UCSD-AML1 (cell line): ENCODE data around the gene DNAAF6.
"Not testable (repeated sequence)": the region's sequence is repeated elsewhere in the genome, so short reads cannot be mapped to it uniquely, and the experiment has no call there.

ENCODE experiments used
- DNase-seq: peaks from one replicate; lab custom pipeline; 2025; ENCODE audit not compliant: unreplicated experiment; lab: John Stamatoyannopoulos, UW

The DNAAF6 gene

DNA sequence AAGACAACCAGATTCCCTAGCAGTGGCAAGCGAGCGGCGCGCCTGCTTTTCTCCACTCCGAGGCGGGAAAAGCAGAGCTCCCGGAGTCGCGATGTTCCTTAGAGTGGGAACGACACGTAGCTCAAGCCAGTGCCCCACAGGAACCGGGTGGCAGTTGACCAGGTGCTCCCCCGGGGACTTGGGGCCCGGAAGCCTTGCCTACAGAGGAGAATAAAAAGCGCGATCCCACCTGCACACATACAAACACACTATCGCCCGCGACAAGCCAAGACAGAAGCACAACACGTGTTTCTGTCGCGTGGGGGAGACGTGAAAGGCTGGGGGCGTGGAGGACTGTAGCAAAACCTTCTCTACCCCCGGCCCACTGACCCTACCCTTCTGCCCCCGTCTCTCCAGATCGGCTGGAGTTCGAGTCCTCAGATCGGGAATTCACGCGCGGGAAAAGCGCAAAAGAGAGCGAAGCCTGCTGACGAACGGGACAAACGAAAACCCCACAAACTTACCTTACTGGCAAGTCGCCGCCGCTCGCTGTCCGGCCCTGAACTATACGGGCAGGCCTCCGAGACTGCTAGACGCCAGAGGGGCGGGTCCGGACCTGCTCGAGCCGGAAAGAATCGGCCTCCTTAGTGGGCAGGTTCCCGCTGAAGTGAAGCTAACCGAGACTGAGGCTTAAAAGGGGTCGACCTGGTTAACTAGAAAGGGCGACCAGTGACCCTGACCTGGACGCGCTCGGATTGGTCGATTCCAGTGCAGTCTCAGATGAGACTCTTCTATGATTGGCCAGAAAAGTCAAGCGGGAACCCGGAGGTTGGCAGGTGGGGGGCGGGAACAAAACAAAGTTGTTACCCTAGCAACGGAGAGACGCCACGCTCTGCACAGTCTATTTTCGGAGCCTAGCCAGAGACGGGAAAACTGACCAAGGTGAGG lies at the start of gene DNAAF6, which contains the start of gene NUP62CL:
DNAAF6 (plus strand) TSS at position 842 of the 927 bp plus-strand sequence. CDS start 6,265 bp downstream, outside the sequence.
NUP62CL (minus strand) TSS at position 664 of the 927 bp plus-strand sequence. CDS start 31,287 bp downstream, outside the sequence.
- DNase-seq, result no peak

DNA sequence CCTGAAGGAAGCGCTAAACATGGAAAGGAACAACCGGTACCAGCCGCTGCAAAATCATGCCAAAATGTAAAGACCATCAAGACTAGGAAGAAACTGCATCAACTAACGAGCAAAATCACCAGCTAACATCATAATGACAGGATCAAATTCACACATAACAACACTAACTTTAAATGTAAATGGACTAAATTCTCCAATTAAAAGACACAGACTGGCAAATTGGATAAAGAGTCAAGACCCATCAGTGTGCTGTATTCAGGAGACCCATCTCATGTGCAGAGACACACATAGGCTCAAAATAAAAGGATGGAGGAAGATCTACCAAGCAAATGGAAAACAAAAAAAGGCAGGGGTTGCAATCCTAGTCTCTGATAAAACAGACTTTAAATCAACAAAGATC lies 48.8 kb upstream of the DNAAF6 start:
- DNase-seq, result not testable (repeated sequence)

DNA sequence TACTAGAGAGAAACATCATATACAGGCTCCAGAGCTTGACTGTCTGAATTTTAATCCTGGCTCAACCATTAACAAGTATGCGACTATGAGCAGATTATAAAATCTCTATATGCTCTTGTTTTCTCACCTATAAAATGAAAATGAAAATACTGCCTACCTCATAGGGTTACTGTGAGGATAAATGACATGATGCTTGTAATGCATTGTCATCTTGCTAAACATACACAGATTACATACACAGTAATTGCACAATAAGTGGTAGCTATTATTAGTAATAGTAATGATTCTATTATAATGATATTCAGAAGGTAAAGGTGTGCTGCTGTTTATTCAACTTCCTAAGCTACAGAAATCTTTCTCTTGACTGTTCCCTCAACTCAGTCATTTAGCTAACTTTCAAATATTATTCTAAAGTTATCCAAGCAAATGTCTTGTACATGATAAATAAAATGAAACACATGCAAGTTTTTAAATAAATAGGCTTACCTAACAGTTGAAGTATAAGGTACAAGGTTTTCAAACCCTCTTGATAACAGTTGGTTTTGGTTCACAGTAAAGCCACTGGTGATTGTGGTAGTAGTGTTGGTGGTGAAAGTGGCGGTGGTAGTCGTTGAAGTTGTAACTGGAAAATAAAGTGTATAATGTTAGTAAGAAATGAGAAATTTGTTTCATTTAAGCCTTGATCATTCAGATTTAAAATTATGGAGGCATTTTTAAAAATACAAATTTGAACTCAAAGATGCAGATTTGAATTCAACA lies 39.1 kb upstream of the DNAAF6 start:
- no peak for DNase-seq

DNA sequence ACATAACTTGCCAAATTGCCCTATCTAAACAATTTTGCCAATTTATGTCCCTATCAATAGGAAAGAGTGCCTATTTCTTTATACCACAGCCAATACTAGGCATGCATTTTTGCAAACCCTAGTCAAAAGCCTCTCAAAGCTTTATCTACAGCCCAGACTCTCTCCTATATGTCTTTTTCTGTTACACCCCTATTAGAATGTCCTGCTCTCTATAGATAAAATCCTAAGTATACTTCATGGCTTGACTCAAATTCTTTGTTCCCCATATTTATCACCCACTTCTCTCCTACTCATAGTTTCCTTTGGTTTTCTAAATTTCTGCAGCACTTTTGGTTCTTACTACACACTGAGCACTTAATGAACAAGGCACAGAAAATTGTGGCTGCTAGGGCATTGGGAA lies 38.2 kb upstream of the DNAAF6 start:
- no peak for DNase-seq

DNA sequence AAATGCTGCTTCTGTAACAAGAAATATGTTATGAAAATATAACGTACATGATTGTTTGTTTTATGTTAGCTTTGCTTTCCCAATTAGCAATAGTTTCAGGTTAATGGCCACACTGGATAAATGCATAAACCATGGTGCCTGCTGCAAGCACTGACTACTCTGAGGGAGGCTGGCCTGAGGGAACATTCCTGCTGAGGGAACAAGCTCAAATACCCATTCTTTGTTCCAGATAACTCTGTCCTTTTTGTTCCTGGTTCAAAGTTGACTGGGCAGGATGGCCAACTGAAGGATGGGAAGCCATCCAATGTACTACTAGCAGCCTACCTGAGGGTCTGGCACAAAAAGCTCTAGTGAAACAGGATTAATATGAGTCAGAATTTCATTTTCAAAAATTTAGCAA lies 37.7 kb upstream of the DNAAF6 start:
- no peak for DNase-seq

DNA sequence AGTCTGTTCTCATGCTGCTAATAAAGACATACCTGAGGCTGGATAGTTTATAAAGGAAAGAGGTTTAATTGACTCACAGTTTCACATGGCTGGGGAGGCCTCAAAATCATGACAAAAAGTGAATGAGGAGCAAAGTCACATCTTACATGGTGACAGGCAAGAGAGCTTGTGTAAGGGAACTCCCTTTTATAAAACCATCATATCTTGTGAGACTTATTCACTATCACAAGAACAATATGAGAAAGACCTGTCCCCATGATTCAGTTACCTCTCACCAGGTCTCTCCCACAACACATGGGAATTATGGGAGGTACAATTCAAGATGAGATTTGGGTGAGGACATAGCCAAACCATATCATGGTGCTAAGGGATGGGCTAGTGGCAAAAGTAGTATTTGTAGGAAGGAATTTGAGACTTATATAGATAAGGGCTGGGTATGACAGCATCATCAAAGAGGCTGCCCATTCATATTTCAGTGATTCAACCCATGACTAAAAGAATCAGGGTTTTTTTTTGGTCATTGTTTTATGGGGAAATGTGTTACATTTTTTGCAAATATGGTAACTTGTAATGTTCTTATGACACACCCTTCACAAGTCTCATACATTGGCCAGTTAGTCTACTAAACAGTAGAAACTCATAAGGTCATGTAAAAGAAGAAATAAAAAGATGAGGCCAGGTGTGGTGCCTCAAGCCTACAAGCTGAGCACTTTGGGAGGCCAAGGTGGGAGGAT lies 34.9 kb upstream of the DNAAF6 start:
- no peak for DNase-seq

DNA sequence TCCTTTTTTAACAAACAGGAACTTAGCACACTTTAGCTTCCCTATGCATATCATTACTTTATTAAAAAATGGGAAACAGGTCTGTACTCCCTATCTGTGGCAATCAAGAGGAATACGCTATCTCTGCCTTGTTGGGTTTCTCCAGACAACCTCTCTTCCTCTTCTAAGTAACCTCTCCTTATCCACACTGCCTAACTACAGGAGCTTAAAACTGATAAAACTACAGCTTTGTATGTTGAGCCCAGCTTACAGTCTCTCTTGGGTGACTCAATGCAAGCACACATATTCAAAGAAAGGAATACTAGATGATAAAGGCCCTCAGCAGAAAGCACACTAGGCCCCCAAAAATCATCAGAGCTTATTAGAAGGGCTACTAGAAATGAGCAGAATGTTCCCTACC lies 9.1 kb upstream of the DNAAF6 start:
- DNase-seq, result no peak

DNA sequence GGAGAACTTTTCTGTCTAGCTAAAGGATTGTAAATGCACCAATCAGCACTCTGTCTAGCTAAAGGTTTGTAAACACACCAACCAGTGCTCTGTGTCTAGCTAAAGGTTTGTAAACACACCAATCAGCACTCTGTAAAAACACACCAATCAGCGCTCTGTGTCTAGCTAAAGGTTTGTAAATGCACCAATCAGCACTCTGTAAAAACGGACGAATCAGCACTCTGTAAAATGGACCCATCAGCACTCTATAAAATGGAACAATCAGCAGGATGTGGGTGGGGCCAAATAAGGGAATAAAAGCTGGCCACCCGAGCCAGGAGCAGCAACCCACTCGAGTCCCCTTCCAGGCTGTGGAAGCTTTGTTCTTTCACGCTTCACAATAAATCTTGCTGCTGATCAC lies 8.3 kb upstream of the DNAAF6 start:
- DNase-seq, result not testable (repeated sequence)

DNA sequence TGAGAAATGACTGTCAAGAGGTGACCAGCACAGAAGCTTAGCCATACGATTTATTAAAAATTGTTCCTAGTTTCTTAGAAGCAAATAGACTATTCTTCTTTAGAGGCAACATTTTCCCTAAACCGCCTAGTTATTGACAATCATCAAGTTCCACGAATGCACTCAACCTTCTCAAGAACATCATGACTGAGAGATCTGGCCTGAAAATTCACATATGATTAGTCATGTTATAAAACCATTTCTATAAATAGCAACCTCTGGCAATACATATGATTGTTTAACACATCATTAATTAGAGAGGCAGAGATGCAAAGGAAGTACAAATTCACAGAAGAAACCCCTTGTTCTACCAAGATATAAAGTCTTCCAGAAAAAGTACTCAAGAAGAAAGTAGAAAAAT lies 6.9 kb upstream of the DNAAF6 start:
- DNase-seq, result no peak

DNA sequence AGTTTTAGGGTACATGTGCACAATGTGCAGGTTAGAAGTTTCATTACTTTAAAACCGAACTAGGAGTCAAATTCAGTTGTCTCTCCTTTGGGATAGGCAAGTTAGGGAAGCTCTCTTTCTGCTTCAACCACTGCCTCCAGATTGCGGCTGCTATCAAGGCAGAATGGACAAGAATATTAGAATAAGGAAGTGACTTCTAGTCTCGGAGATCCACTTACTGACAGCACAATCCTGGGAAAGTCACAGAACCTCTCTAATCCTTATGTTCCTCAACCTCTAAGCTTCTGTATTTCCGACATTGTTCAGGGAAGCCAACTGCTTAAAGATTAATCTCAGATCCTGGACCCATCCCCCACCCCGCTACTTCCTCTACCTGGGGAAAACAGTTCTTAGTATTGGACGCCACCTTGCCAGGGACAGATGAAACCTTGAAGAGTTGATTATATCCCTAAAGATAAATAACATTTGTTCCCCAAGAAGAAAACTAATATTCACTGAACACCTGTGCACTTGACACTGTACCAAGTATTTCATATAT lies 2.3 kb upstream of the DNAAF6 start:
- no peak for DNase-seq

DNA sequence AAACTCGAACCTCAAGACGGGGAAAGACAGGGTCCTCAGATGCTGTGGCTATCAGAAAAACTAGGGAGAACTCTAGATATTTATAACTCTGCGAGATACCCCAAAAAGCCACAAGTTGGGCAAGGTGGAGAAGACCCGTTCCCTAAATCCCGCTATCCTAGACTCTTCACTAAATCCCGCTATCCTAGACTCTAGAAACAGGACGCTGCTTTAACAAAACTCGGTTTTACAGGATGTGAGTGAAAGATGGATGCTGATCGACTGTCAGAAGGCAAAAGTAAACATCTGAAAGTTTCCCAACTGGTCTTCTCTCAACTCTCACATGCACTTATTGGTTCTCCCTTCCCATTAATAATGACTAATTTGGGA lies 270 bp downstream of the DNAAF6 start:
- DNase-seq, result no peak

DNA sequence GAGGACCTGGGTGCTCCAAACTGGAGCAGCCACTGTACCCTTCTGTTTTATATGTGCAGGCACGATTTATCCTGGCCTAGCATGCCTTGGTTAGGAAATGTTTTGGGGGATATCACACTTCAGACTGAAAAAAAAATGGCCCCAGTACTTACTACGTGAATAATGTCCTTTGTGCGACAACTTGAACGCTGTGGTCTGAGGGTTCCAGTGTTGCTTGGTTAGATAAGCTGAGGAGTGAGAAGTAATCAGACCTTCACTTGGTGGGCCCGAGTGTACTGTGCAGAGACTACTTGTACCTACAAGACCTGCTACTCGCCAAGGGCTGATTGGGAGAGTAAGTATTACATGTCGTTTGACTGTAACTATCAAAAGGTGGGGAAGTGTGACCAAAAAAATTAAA lies 678 bp downstream of the DNAAF6 start:
- DNase-seq, result no peak

DNA sequence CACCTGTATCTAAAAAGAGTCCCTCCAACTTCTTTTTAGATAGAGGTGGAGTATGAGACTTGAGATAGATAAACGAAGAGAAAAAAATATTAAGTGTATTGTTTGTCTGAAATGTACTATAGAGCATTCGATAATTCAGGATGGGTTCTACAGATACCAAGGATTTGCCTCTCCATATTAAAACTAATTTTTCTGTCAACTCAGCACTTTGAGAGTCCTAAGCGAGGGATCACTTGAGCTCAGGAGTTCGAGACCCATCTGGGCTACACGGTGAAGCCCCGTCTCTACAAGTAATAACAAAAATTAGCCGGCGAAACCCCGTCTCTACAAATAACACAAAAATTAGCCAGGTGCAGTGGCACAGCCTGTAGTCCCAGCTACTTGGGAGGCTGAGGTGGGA lies 1.5 kb downstream of the DNAAF6 start:
- no peak for DNase-seq

DNA sequence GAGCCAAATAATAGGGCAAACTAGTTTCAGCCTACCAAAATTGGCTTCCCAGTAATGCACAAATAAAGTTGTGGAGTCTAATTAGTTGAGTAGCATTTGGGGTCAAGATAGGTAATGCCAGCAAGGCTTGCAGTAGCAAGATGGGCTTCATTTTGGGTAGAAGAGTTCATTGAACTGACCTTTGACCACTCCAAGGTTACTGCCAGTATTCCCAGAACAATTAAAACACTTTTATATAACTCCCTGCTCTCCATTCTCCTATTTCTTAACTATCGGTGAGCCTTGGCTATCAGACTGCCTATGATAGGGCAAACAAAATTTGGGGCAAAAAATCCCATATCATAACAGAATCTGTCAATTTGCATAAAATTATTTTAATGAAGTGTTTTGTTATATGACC lies 7.1 kb downstream of the DNAAF6 start:
- DNase-seq, result no peak

DNA sequence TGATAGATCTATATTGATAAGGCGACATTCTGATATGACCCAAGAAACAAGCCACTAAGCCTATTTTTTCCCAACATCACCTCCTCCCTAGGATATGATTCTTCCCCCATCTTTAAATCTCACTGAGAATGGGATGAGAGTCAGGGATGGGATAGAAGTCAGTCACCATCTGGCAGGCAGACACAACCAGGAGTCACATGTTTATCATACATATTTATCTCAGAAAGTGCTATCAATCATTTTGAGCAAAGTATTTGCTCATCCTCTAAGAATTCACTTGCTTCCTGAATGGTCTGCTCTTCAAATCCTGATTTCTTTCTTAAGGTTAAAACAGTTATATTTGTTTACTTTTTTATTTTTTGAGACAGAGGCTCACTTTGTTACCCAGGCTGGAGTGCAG lies 20.3 kb downstream of the DNAAF6 start:
- DNase-seq, result no peak

DNA sequence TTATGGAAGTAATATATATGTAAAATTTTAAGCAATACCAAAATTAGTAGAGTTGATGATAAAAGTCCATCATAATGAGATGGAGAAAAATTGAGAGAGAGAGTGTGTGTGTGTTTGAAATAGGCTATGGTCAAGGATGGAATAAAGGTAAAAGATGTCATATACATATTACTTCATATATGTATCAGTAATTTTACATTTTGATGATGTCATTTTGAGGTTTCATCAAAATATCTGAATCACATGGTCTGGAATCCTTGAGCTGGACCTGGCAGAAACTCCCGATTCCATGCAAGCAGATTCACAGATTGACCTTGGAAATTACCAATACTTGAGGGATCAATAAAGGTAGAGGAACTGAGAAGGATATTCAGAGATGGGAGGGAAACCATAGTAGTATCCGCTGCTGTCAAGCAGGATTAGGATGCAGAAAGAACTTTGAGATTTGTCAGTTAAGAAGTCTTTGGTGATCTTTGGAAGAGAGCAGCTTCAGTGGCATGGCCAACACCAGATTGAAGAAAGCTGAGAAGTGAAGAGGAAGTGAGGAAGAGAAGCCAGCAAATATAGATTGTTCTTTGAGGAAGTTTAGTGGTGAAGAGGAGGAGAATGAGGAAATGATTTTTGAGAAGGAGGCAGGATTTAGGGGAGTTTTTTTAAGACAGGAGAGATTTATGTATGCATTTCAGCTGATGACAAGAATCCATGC lies 21.5 kb downstream of the DNAAF6 start:
- no peak for DNase-seq

DNA sequence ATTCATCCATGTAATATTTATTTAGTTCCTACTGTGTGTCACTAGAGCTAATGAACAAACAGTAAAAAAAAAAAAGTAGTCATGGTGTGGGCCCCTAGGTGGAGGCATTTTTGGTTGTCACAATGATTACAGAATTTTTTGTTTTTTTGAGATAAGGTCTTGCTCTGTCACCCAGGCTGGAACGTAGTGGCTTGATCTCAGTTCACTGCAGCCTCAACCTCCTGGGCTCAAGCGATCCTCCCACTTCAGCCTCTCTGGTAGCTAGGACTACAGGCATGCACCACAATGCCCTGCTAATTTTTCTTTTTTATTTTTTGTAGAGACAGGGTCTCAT lies 22.0 kb downstream of the DNAAF6 start:
- no peak for DNase-seq

DNA sequence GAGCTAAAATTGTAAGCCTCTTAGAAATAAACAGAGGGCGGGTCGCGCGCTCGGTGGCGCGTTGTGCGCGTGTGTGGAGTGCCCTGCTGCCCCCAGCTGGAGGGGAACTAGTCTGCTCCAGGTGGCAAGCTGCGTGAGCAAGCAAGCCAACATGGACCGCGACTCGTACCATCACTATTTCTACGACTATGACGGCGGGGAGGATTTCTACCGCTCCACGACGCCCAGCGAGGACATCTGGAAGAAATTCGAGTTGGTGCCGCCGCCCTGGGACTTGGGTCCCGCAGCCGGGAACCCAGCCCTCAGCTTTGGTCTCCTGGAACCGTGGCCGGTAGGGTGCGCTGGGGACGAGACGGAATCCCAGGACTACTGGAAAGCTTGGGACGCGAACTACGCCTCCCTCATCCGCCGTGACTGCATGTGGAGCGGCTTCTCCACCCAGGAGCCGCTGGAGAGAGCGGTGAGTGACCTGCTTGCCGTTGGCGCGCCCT lies 66.1 kb downstream of the DNAAF6 start:
- DNase-seq, result no peak

DNA sequence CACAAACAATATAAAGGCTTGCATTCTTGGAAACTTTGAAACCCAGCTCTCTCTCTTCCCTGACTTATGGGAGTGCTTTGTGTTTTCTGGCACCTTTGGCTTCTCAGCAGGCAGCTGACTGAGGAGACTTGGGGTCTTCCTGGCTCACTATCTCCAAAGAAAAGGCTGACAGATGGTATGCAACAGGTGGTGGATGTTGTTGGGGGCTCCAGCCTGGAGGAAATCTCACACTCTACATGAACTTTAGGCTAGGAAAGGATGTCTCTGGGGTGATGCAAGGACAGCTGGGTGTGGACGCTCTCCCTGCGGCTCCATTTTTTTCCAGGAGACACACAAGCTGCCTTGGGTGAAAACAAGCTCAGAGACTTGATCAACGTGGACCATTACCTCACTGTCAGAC lies 67.4 kb downstream of the DNAAF6 start:
- no peak for DNase-seq

DNA sequence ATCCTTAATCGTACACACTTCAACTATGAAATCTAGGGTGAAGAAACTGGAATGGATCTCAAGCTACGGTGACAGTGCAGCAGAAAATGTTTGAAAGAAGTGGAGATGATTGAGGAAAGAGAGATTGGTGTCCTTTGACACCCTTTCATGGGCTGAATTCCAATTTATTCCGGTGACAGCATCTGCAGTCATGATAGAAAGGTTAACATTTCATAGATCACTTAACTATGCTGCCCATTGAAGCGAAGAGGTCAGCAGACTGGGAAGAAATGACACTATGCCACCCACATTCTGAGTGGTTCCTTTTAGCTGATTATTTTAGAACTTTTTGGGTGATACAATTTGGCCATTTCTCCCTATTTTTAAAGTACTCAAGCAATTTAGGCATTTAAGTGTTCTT lies 82.3 kb downstream of the DNAAF6 start:
- no peak for DNase-seq

DNA sequence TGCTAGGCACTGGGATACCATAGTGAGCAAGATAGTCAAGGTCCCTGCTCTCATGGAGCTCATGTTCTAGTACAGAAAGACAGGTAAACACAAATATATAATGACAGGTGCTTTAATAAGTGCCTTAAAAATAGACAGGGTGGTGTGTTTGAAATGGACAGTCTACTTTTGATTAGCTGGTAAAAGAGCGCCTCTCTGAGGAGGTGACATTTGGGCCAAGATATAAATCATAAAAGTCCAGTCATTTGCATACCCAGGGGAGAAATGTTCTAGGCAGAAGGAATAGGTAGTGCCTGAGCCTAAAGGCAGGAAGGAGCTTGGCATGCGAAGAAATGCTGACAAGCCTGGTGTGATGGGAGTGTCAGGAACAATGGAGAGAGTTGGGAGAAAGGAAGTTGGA lies 83.6 kb downstream of the DNAAF6 start:
- no peak for DNase-seq
